NOMO-1 treated with dmso at 0.1 percent for 144 hours (cell line): Measurements from ENCODE around the gene FRMD3.

ENCODE experiments used
- DNase-seq: peaks from one replicate; lab custom pipeline; 2025; ENCODE audit not compliant: unreplicated experiment; lab: John Stamatoyannopoulos, UW

Gene FRMD3

DNA sequence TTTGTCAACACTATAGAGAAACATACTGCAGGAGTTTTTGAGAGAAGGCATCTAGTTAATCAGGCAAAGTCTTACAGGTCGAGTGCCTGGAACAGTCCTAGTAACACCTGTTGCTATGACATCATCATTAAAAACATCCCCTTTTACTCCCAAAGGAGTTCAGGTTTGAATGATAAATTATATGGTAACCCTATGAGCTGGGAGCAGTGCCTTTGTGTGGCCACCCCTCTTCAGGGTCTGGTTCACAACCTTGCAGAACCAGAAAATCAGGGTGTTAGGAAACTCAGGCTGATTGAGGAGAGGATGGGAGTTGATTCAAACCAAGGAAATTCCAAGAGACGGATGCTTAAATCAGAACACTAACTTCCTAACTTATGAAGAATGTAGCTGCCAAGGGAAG, 296.1 kb downstream of the FRMD3 start:
- no peak for DNase-seq

DNA sequence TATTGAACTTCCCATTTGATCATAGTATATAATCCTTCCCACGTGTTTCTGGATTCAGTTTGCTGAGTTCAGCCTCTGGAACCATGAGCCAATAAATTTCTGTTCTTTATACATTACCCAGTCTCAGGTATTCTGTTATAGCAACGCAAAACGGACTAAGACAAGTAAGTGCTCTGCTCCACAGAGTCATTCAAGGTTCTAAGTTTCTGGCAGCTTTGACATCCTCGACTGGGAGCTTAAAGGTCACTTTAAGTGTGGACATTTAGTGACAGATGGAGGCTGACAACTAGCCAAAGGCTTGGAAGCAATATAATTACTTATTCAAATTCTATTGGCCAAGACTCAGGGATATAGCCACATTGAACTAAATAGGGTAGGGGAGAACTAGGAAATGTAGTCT, 297.5 kb downstream of the FRMD3 start:
- no peak for DNase-seq

DNA sequence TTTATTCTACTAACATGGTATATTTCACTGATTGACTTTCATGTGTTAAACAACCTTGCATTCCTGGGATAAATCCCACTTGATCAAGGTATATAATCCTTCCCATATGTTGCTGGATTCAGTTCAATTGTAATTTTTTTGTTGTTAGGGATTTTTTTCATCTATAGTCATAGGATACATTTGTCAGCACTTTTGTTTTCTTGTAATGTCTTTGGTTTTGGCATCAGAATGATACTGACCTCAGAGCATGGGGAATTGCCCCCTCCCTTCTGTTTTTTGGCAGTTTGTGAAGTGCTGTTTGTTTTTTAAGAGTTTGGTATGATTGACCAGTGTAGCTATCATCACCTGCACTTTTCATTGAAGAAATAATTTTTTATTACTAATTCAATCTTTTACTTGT, 298.5 kb downstream of the FRMD3 start:
- DNase-seq, result no peak

DNA sequence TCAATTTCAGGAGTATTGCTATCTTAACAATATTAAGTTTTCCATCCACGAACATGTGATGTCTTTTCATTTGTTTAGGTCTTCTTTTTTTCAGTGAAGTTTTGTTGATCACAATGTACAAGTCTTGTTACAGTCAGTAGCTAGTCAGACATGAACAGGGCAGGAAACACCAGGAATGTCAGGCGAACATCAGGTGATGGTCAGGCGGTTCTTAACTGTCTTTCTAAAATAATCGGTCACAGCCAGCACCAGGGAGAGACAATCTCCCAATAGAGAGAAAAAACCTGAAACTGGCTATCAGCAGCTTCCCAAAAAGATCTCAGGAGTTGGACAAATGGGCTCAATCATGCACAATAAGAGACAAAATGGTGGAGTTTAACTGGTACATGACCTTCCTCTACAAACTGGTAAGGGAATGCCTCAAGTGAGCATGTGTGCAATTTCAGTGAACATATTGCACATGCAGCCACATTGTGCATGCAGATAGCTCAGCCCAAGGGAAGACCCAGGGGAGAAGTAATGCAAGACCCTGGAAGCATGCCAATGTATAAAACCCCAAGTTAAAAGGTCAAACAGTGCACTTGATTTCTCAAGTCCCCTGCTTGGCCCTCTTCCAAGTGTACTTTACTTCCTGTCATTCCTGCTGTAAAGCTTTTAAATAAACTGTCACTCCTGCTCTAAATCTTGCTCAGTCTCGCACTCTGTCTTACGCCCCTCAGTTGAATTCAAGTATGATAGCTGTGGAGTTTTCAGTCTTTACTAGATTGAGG, 299.1 kb downstream of the FRMD3 start:
- DNase-seq, result peak; percentile 29

DNA sequence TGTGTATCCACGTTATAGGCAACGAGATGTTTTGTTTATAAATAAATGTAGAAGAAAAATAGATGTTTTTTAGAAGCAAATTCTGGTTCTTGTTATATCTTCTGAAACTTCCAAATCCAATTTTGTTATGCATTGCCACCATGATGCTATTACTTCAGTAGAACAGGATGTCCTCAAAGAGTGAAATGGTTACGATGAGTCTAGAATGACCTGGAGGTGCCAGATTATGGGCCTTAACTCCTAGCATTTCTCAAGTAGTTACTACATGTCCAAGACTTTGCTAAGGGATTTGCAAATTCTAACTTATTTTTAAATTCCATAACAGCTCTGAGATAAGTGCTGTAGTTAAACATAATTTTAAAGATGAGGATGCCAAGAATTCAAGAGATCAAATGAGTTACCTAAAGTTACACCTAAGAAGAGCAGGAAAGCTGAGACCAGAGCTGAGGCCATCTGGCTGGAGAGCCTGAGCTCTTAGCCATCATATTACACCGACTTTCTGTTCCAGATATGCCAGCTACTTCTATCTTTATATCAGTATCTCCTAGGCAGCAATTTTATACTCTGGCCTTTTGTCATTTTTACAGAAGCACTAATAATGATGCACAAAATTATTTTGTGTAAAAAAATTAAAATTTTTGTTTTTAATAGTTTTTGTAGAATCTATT, 302.0 kb downstream of the FRMD3 start:
- DNase-seq, result no peak

DNA sequence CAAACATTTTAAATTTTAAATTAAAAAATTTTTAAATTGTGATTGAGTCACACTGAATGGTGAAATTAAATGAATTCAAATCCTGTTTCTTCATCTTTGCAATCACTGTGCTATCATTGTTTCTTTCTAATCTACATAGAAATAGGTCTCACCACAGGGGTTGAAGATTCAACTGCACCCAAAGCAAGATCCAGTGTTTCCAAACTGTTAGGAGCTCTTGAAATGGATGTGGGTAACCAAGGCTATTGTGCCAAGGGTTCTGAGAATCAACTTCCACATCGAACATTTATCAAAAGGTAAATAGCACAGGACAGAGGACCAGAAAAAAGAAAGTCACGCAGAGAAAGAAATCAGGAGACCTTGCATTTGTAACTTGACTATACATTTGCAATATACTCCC, 302.7 kb downstream of the FRMD3 start:
- no peak for DNase-seq

DNA sequence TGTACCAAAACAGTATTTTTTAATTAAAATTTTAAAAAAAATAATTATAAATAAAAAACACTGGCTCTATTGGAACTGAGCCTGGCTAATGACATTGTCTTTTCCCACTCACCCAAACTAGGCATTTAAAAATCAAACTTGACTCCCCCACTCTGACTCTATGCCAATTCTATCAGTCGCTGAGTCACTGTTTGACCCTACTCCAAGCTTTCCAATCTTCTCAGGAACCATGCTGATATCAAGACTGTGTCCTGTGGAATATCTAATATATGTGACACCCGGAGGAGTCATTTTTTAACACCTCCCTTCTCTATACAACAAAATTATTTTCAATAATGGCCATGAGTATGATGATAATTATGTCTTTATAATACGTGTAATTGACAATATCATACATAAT, 303.7 kb downstream of the FRMD3 start:
- DNase-seq, result no peak

DNA sequence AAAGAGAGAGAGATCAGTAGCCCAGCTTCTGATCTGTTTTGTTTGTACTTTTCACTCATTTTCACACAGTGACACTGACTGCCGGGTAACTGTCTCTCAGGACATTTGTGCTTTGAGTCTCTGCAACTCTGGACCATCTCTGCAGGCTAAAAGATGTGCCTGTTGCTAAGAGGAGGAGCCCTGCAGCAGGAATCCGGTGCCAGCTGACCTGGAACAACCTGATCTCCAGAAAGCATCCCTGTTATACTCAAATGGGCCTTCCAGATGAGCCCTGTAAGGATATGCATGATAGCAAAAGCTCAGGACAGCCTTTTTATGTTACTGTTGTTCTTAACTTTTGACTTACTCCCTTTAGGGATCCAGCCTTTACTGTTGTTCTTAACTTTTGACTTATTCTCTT, 304.6 kb downstream of the FRMD3 start:
- no peak for DNase-seq

DNA sequence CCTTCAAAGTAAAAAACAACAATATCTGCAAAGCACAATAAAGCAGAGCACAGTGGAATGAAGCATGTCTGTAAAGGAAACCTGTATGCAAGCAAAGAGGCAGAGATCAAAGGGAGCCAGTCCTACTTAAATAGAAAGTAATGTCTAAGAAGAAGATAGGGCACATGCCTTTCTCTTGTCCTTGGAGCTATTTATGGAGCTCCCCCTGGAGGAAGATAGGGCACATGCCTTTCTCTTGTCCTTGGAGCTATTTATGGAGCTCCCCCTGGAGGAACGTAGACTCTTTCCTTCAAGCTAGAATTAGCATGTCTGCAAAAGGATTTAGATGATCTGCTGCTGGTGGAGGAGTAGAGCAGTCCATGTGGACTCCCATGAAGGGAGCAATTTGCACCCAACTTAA, 307.2 kb downstream of the FRMD3 start:
- no peak for DNase-seq

DNA sequence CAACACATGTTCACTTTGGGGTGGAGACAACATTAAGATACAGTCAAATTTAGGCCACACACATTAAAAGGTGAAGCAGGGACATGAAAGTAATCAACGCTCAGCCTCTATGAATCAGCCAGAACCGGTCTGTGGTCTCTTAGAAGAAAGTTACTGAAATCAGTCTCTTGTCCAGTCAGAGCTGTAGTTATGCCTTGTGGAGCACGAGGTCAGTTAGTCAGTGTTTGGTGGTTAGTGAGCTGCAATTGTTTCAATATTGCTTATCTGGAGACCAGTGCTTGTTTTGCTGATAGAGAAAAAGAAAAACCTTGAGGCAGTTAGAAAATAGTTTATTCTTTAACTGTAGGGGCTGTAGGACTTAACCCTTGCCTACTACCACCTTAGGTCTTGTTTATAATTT, 317.5 kb downstream of the FRMD3 start:
- DNase-seq, result no peak

DNA sequence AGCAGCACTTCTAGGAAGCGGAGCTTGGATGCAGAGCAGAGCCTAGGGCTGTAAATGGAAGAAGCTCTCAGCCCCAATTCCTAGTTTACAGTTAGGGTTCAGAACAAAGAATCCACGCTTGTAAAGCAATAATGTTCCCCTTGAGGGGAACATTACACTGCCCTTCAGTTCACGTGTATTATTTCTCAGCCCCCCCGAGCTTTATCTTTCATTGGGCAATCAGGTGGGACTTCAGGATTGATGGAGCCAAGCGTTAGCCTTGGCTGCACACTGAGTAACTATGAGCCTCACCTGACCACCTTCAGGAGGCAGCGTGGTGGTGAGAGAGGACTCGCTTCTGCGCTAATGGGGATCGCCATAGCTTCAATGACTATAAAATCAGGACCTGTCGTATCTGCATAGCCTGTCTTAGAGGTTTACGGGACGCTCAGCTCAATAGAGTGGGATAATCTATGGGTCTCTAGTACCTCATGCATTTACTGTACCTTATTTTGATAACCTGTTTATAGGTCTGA, 318.2 kb downstream of the FRMD3 start:
- DNase-seq, result no peak

DNA sequence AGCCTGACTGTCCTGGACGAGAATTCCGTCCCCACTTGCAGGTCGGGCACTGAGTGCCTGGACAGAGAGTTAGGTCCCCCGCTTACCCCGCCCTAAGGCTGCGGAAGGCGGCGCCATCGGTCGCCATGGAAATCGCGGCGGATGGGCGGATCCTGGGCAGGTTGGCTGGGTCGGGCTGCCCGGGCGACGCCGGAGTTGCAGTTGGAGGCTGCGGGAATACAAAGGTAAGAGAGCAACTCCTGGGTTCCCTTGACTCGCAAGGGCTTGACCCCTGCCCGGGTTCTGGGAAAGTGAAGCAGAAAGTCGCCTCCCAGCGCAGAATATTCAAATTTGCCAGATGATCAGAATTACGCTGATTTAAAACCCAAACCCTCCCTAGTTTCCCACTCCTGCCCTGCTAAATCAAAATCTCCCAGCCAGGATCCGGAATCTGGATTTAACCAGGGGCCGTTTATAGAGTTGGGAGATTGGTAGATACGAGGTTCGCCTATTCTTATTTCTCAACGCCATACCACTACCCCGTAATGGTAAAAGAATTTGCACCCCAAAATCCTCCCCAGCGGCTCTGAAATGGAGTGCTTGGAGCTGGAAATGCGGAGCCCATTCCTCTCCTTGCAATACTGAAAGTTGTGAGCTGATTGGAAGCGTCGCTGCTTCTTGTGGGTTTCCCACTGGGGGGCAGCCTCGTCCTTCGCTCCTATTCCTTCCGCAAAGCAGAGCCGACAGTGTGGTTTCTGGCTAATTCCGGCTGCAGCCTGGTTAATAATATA, 318.9 kb downstream of the FRMD3 start:
- peak; percentile 30 for DNase-seq

DNA sequence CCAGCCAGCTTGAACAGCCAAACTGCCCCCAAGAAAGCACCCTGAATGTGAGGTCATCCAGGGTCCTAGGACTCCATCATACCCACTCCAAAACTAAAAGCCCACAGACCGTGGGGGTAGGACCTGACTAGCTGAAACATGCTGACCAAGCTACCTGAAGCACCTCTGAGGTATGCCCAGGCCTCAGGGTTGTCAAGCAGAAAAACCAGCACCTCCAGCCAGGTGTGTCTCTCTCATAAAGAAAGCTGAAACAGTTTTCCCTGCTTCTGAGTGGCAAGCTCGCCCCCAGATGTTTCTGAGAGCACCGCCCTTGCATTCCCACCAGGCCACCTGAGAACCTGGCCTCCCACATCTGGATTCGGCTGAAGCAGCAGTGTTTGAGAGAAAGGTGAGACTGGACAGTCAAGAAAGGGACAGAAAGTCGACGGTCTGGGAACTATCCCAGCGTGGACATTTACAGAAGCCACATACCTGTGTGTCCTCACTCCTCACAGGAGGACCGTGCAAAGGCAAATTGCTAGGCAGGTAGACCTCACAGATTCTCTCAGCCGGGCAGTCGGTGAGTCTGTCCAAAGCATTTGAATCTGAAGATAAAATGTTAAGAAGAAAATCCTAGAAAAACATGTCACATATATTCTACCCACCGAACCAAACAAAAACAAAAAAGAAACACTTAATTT, 319.6 kb downstream of the FRMD3 start:
- DNase-seq, result no peak

DNA sequence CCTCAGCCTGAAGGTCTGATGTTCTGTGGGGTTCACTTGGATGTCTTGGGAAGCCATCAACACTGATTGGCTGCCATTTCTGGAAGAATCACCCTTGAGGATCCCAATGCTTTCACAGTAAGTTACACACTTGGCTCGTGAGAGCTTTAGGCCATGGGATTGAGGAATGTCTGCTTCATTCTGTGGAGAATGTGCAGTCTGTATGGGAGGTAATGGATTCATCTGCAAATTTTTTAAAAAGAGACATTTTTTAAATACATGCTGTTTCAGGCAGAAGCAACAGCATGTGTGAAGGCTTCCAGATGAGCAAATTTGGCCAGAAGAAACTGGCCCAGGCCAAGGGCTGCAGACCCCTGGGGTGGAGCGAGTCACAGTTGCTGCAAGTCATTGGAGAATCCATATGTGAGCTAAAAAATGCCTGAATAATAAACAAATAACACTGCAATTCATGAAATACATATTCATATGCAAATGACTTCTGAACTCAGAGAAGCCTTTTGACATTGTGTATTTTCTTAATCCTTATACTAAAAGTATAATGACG, 328.9 kb downstream of the FRMD3 start:
- DNase-seq, result no peak

DNA sequence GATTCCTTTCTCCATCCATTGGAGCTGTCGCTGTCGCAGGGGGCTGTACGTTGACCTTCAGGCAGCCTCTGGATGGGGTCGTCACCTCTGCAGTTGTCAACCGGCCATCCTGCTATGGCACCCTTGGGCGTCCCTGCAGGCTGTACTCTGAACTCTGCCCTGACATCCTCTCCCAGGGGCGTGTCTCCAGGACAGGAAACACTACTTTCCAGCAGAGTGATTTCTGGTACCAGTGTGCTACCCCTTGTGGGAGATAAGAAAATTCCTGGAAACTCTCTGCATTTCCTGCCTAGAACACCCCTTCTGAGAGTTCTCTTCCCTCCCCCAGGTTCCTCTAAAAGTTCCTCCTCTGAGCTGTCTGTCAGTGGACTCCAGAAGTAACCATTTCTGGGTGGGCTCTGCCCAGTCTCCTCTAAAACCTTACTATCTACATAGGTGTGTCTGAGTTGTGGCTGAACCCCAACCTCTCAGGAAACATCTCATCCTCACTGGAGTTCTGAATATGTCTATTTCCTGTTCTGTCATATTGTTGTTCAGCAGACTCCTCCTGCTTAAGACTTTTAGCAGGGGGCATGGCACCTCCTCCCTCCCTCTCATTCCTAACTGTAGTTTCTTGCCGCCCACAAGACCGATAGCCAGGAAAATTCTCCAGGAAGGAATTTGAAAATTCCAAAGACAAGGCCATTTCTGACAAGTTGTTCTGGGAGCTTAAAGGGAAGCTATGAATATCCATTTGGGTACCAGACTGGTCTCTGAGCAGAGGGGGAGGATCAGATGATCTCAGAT, 329.9 kb downstream of the FRMD3 start:
- DNase-seq, result no peak

DNA sequence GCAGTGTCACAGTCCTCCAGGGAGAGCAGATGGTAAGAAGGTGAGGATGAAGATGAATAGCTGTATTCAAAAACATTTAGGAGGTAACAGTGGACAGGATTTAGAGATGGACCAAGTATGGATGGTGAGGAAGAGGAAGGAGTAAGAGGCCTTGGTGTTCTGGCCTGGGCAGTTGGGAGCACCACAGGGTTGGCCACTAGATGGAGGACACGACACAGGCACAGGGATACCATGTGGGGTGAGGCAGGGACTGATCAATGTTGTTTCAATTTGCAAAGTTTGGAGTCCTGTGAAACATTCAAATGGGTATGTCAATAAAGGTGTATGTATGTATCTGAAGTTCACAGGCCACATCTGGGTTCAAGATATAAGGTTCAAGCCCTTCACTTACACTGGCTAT, 334.2 kb downstream of the FRMD3 start:
- DNase-seq, result no peak

DNA sequence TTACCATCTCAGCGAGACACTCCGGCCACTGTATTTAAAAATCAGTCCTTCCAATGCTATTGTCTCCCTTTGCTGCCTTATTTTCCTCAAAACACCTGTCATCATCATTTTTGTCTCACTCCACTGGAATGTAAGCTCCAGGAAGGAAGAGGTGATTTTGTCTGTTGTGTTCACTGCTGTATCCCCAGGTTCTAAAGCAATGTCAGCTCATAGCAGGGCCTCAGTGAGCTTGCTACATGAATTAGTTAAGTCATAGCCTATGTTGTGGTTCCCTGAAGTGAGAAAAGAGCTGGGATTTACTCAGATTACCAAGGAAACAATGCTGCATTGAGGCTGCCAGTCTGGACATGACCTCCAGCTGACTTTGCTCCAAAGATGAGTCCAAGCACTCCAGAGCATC, 337.7 kb downstream of the FRMD3 start:
- DNase-seq, result no peak

DNA sequence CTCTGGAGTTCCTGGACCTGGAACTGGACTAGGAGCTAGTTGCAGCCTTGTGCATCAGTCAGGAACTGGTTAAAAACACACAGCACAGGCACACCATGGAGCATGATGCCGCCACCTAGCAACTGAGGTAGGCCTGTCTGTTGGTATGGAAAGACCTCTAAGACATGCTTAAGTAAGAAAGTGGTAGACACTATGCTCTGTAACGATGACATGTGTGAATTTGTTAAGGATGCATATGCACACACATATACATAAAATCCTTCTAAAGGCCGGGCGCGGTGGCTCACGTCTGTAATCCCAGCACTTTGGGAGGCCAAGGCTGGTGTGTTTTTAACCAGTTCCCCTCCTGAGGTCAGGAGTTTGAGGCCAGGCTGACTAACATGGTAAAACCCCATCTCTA, 338.4 kb downstream of the FRMD3 start:
- DNase-seq, result no peak

DNA sequence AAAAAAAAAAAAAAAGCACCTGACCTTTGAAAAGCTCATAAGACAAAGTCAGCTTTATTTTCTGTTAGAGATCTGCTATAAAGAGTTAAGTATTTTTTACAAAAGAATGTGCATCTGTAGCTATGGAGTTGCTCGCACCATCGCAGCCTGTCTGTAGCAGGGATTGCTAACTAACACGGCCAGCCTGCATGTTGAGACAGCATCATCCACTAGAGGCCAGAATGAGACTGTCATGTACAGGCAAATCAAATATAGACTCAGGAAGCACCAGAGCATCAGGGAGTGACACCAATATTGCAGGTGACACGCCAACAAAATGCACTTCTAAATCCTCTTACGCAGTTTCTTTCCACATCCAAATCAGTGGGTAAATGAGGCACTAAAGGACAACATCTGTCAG, 339.0 kb downstream of the FRMD3 start:
- DNase-seq, result no peak

DNA sequence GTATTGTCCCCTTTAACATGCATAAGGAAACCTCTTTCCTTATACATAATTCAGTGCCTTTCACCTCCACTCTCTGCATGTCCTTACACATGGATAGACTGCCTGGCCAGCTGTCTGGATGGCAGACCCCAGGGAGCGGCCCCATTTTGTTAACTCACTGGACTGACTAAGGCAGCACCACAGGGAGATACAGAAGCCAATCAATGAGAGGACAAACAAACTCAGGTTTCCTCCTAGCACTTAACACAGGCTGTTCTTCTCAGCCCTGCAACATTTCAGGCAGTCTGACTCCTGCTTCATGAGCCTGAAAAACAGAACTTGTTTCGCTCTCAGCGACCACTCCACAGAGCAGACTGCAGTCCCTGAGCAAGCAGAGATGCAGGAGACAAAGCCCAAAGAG, 339.8 kb downstream of the FRMD3 start:
- no peak for DNase-seq
